ENCODE measurements around the gene RPL18. TPM values are rescaled to one million over a fixed set of nuclear protein-coding genes. Genes with fewer than 3 reads are reported as not detected.
A peak's percentile ranks its signal among the peaks of the same experiment; 100 is the strongest.

Gene RPL18
- total RNA-seq, 2 experiments from 2014 or later = 1,511 to 1,528 TPM

DNA sequence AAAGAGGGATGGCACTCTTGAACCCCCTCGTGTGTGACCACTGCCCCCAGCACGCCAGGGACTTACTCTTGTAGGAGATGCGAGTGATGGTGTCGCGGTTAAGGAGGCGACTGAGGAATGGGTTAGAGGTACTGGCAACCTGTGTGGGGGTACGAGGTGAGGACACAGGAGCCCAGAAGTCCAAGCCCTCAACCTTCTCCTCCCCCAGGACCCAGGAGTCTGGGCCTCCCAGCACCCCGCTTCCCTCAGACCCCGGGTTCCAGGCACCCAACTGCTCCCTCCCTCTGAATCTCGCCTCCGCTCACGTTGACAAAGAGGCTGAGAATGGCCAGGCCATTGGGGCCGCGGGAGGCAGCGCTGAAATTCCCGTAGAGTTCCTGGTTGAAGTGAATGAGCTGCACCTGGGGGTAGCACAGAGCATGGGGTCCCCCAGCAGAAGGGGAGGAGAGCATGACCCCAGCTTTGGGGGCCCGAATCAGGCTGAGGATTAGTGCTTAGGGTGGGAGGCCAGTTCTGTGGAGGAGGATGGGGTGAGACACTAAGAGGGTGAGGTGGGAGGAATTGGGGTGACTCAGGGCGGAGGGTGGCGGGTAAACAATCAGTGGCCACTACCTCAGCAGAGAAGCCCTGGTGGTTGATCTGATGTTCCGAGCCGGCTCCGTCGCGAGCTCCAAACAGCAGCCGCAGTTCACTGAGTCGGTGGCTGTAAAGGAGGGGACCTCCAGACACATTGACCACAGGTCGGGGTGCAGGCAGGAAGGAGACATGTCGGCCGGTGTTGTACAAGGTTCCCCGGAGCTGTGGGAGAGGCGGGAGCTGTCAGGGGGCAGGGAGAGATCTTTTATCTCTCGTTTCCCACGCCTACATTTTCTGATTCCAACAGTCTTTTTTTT, 20.8 kb upstream of the RPL18 start:
- no peaks in the 10 kb centered on the region for H3K9me3 Mint-ChIP-seq
- no peaks in the 10 kb centered on the region for H3K36me3 Mint-ChIP-seq (ENCODE audit: low read depth)
- DNase-seq = no peak
- H3K27ac Mint-ChIP-seq = peak overlapping the region; percentile 42
- H3K4me3 Mint-ChIP-seq = peak overlapping the region; percentile 45
- ChIA-PET CTCF (no interaction called here), POLR2A (no interaction called here)
- H3K4me1 Mint-ChIP-seq = peaks cover 35% of the 10 kb centered on the region
- no peaks in the 10 kb centered on the region for H3K27me3 Mint-ChIP-seq

DNA sequence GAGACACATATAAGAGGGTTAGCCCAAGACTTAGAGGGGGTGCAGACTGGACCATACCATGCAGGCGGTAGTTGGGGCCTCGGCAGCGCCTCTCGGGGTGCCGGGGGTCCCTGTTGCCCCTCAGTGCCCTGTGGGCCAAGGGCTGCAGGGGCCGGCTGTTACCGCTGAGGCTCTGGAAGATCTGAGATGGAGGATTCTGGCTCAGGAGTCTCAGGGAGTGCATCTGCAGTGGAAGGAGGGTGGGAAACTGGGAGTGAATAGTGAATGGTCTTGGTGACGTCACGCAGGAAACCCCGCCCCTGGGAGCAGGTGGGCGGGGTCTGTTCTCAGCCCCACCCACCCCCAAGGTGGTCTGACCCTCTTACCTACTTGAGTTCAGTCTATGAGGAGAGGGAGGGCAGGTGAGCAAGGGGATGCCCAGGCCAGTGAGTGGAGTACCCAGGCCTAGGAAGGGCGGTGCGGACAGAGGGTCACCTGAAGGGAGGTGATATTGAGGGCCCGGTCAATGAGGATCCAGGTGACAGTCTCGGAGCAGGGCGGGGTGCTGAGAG, 19.9 kb upstream of the RPL18 start:
- peaks cover 38% of the 10 kb centered on the region for H3K4me1 Mint-ChIP-seq
- H3K27ac Mint-ChIP-seq = peak overlapping the region; percentile 92
- H3K36me3 Mint-ChIP-seq (ENCODE audit: low read depth) = no peaks in the 10 kb centered on the region
- ChIA-PET CTCF (no interaction called here), POLR2A (no interaction called here)
- H3K27me3 Mint-ChIP-seq = no peaks in the 10 kb centered on the region
- DNase-seq = no peak
- no peaks in the 10 kb centered on the region for H3K9me3 Mint-ChIP-seq
- H3K4me3 Mint-ChIP-seq = peak overlapping the region; percentile 85

DNA sequence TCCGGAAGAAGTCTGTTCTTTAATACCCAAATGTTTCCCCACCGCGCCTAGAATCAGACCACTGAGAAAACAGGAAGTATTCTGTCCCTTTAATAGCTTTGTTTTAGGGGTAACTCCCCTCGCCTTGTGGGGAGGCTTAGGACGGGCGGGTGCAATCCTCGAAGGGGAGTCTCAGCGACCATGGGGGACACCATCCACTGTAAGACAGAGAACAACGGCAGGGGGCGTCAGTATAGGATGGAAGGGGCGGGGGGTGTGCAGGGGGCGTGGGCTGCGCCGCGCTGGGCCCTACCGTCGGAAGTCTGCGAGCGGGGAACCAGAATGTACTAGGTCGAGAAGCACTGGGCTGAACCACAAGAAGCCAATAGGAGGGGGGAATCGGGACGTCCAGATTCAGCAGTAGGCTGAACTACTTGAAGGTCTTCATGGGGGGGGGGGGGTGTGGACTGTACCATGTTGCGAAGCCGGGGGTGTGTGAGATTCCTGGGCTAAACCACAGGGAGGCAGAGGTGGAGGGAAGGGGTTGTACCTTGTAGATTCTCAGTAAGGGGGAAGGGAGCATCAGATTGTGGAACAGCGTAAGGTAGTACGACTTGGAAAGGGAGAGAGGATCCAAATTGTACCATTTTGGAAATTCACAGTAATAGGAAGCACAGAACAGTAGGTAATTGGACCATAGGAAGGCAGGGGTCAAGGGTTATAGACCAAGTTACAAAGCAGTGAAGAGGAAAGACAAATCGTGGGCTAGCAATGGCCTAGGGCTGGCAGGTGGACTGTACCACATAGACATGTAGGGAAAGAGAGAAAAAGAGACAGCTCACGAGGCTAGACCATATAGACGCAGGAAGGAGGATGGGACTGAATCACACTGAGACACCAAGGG, 19.2 kb upstream of the RPL18 start:
- H3K36me3 Mint-ChIP-seq (ENCODE audit: low read depth) = no peaks in the 10 kb centered on the region
- peaks cover 44% of the 10 kb centered on the region for H3K4me1 Mint-ChIP-seq
- POLR2A ChIA-PET = interaction anchor here (0.5 to 2.3 kb wide), 5 partner anchors 8 to 173 kb away, joined by 3 to 15 read pairs (median 10); partner anchors contain the start of genes BCAT2, CA11, RPL18 and SPHK2
- no peaks in the 10 kb centered on the region for H3K27me3 Mint-ChIP-seq
- H3K9me3 Mint-ChIP-seq = no peaks in the 10 kb centered on the region
- CTCF ChIA-PET = interaction anchor here (0.6 to 2.1 kb wide), 2 partner anchors 15 to 355 kb away, joined by 3 to 7 read pairs; partner anchors contain the start of gene RUVBL2
- peak overlapping the region; percentile 85 for H3K4me3 Mint-ChIP-seq
- H3K27ac Mint-ChIP-seq = peak overlapping the region; percentile 92
- DNase-seq = peak; percentile 88

DNA sequence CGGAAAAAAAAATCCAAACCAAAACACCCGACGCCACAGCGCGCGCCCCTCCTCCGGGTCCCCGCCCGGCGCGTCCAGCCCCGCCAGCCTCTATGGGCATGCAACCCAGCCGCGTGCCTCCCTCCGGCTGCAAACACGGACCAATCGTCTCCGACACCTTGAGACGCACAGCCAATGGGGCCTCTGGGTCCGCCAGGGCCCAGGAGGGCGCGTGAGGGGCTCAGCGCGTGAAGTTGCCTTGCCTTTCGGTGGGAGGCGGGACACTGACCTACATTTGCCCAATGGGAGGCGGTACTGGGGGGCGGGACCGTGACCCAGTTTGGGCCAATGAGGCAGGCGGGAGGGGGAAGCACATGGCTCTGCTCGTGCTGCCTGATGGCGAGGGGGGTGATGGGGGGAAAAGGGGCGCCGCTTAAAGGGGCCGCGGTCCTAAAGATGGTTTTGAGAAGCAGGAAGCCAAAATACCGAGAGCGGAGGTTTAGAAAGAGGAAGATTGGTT, 18.5 kb upstream of the RPL18 start:
- peak overlapping the region; percentile 92 for H3K27ac Mint-ChIP-seq
- ChIA-PET CTCF (interaction anchor here (0.6 to 2.1 kb wide), 2 partner anchors 14 to 356 kb away, joined by 3 to 7 read pairs; partner anchors contain the start of gene RUVBL2), POLR2A (interaction anchor here (1.5 to 2.3 kb wide), 4 partner anchors 9 to 20 kb away, joined by 6 to 15 read pairs (median 12); partner anchors contain the start of genes CA11, RPL18 and SPHK2)
- H3K4me3 Mint-ChIP-seq = peak overlapping the region; percentile 85
- H3K27me3 Mint-ChIP-seq = no peaks in the 10 kb centered on the region
- DNase-seq = peak; percentile 100
- peaks cover 46% of the 10 kb centered on the region for H3K4me1 Mint-ChIP-seq
- H3K9me3 Mint-ChIP-seq = no peaks in the 10 kb centered on the region
- H3K36me3 Mint-ChIP-seq (ENCODE audit: low read depth) = no peaks in the 10 kb centered on the region

DNA sequence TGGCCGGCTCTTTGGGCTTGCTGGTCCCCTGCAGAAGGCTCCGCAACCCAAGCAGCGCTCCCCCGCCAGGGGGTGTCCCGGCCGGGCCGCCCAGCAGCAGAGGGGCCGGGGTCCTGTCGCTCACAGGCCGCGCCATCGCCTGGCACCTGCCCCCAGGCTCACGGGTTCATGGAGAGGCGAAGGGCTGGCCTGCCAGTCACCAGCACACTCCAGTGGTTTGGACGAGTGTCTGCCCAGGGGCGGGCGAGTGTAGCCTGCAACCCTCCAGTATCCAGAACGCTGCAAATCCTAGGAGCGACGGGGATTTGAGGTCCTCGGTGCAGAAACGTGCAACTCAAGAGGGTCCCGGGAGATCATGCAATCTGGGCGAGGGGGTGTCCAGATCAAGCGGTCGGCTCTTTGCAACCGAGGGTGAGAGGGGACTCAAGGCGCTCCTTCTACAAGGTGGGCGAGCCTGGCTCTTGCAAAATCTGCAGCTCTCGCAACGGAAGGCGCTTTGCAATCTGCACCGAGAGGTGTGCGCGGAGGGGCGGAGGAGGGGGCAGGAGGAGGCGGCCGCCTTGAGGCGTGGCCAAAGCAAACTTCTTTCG, 18.0 kb upstream of the RPL18 start, which contains the start of gene DBP:
TSS of gene DBP (minus strand) at position 521 of the 590 bp plus-strand sequence. CDS start at position 136, 385 bp downstream.
- ChIA-PET CTCF (interaction anchor here (2.1 kb wide), 1 partner anchor 13 kb away, joined by 7 read pairs; no protein-coding TSS in a partner anchor), POLR2A (interaction anchor here (1.5 to 2.3 kb wide), 4 partner anchors 9 to 20 kb away, joined by 6 to 15 read pairs (median 12); partner anchors contain the start of genes CA11, RPL18 and SPHK2)
- no peak for DNase-seq
- Mint-ChIP-seq H3K9me3 (no peaks in the 10 kb centered on the region), H3K27me3 (no peaks in the 10 kb centered on the region), H3K27ac (peak within 1 kb of the TSS; percentile 92), H3K4me1 (peaks cover 48% of the 10 kb centered on the region), H3K4me3 (peak within 1 kb of the TSS; percentile 85), H3K36me3 (ENCODE audit: low read depth) (no peaks in the 10 kb centered on the region)

DNA sequence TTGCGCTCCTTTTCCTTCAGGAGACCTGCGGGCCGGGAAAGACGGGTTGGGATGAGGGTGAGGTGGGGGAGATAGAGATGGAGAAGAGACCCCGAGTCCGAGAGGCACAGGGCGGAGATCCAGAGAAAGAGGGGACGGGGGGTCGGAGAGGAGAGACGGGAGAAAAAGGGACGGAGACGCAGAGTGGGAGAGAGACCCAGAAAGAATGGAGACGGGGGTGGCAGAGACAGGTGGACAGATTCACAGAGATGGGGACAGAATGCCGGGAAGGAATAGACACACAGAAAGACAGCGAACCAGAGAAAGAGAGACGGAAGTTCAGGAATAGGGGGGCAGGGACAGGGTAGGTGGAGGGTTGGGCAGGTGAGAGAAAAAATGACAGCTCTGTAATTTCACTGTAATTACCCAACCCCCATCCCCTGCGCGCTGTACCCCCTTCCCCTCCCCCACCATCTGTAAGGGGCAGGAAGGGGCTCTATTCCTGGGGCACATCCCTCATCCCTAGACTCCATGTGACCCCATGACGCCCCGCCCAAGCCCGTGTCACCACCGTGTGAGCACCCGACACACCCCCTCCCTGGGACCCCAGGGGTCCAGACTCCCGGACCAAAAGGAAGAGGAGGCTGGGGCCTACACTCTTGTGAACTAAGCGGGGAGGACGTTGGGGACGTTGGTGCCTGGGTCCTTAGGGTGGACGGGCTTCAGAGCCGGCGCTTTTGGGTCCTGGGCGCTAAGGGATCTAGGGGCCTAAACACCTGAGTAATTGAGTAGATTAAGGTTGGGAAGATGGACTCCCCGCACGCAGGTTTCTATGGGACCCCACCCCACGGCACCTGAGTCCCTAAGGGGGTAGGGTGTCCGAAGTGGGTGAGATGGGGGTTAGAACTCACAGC, 17.2 kb upstream of the RPL18 start:
- CTCF ChIA-PET = interaction anchor here (2.1 kb wide), 1 partner anchor 13 kb away, joined by 7 read pairs; no protein-coding TSS in a partner anchor
- DNase-seq = peak; percentile 40
- Mint-ChIP-seq H3K9me3 (no peaks in the 10 kb centered on the region), H3K36me3 (ENCODE audit: low read depth) (no peaks in the 10 kb centered on the region), H3K27ac (peak overlapping the region; percentile 73), H3K4me1 (peaks cover 48% of the 10 kb centered on the region), H3K4me3 (peak overlapping the region; percentile 85), H3K27me3 (no peaks in the 10 kb centered on the region)
- POLR2A ChIA-PET = interaction anchor here (1.5 to 2.3 kb wide), 4 partner anchors 8 to 19 kb away, joined by 6 to 15 read pairs (median 12); partner anchors contain the start of genes CA11, RPL18 and SPHK2

DNA sequence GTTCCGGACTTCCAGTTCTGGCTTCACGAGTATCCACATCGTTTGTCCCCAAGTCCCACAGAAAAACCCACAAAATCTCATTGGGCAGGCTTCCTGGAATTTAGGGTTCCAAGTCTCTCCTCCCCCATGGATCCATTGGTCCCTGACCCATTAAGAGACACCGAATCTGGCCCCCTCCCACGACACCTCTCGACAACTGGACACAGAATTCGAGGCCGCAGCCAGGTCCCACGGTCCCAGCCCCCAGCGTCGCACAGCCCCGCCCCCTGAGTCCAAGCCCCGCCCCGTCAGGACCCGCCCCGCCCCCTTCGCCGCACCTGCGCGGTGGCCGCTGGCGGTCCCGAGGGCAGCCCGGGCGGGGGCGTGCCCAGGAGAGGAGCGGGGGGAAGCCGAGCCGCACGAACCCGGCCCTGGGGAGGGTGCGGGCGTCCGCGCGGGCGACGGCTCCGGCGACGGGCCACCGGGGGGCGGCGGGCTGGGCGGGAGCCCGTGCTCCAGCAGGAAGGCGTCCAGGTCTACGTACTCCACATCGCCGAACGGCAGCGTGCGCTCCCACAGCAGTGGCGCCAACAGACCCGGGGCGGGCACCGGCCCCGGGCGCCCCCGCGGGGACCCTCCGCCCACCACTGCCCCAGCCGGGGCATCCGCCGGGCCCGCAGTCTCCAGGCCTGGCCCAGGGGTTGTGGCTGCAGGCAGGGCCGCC, 16.4 kb upstream of the RPL18 start:
- Mint-ChIP-seq H3K9me3 (no peaks in the 10 kb centered on the region), H3K27me3 (no peaks in the 10 kb centered on the region), H3K27ac (peak overlapping the region; percentile 84), H3K4me3 (peak overlapping the region; percentile 85), H3K36me3 (ENCODE audit: low read depth) (peaks cover under 1% of the 10 kb centered on the region), H3K4me1 (peaks cover 54% of the 10 kb centered on the region)
- POLR2A ChIA-PET = interaction anchor here (3.1 to 4.7 kb wide), 2 partner anchors 12 to 17 kb away, joined by 15 to 47 read pairs; partner anchors contain the start of genes RPL18 and SPHK2
- CTCF ChIA-PET = no interaction called here
- peak; percentile 79 for DNase-seq

DNA sequence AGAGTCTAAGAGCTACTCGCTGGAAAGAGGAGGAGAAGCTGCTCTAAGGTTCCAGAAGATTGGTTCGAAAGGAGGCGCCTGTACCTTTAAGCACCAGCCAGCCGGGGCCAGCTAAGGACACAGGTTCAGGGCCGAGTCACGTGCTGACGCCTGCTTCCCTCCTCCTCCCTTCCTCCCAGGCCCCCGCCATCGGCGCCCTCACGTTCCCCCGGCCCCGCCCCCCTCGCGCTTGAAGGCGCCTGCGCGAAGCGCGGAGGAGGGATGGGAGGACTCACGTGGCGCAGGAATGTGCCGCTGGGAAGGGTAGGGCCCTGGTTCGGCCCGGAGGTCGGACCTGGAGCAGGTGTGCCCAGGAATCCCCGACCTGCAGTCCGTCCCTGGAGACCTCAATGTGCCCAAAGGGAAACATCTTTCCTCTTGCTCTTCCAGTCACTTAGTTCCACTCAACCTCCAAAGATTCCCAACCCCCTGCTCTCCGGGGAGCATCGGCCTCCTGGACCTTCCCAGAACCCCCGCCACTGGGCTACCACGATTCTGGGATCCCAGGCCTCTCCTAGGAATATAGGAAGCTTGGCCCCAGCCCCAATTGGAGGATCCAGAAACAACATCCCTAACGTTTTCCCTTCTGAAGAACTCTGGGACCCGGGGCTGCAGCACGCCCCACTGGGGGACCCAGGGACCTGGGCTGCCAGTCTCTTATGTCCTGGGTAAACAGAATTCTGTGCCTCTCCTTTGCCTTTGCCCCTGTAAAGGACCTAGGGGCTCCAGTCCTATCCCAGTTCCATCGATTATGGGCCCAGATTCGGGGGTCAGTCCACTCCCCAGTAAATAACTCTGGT, 15.7 kb upstream of the RPL18 start:
- ChIA-PET POLR2A (interaction anchor here (0.6 to 4.7 kb wide), 5 partner anchors 9 to 17 kb away, joined by 3 to 47 read pairs (median 4); partner anchors contain the start of genes CA11, RPL18 and SPHK2), CTCF (interaction anchor here (0.6 to 2.0 kb wide), 5 partner anchors 11 to 76 kb away, joined by 3 to 11 read pairs (median 3); partner anchors contain the start of genes CA11, RPL18 and SPHK2)
- DNase-seq = peak; percentile 93
- H3K4me3 Mint-ChIP-seq = peak overlapping the region; percentile 70
- peaks cover 4% of the 10 kb centered on the region for H3K36me3 Mint-ChIP-seq (ENCODE audit: low read depth)
- H3K9me3 Mint-ChIP-seq = no peaks in the 10 kb centered on the region
- peak overlapping the region; percentile 84 for H3K27ac Mint-ChIP-seq
- H3K4me1 Mint-ChIP-seq = peaks cover 53% of the 10 kb centered on the region
- H3K27me3 Mint-ChIP-seq = no peaks in the 10 kb centered on the region

DNA sequence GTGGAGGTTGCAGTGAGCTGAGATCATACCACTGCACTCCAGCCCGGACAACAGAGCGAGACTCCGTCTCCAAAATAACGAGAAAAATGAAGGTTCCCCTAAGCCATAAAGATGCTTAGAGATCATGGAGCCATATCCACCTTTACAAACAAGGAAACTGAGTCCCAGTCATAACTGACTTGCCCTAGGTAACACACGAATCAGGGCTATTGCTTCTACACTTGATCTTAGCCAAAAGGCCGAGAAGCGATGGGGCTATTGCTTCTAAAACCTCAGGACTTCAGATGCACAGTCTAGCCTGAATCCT, 15.0 kb upstream of the RPL18 start:
- H3K4me3 Mint-ChIP-seq = peak overlapping the region; percentile 70
- peaks cover 49% of the 10 kb centered on the region for H3K4me1 Mint-ChIP-seq
- DNase-seq = no peak
- H3K27ac Mint-ChIP-seq = peak overlapping the region; percentile 84
- peaks cover 4% of the 10 kb centered on the region for H3K36me3 Mint-ChIP-seq (ENCODE audit: low read depth)
- H3K9me3 Mint-ChIP-seq = no peaks in the 10 kb centered on the region
- ChIA-PET CTCF (interaction anchor here (0.7 to 2.0 kb wide), 4 partner anchors 10 to 15 kb away, joined by 3 to 11 read pairs (median 6); partner anchors contain the start of genes CA11, RPL18 and SPHK2), POLR2A (interaction anchor here (0.6 to 4.7 kb wide), 5 partner anchors 9 to 16 kb away, joined by 3 to 47 read pairs (median 4); partner anchors contain the start of genes CA11, RPL18 and SPHK2)
- H3K27me3 Mint-ChIP-seq = no peaks in the 10 kb centered on the region
